ENCODE measurements around the gene RECK.
A peak's percentile ranks its signal among the peaks of the same experiment; 100 is the strongest.
"Not testable (repeated sequence)": the region's sequence is repeated elsewhere in the genome, so short reads cannot be mapped to it uniquely, and the experiment has no call there.

RECK gene, protein sequence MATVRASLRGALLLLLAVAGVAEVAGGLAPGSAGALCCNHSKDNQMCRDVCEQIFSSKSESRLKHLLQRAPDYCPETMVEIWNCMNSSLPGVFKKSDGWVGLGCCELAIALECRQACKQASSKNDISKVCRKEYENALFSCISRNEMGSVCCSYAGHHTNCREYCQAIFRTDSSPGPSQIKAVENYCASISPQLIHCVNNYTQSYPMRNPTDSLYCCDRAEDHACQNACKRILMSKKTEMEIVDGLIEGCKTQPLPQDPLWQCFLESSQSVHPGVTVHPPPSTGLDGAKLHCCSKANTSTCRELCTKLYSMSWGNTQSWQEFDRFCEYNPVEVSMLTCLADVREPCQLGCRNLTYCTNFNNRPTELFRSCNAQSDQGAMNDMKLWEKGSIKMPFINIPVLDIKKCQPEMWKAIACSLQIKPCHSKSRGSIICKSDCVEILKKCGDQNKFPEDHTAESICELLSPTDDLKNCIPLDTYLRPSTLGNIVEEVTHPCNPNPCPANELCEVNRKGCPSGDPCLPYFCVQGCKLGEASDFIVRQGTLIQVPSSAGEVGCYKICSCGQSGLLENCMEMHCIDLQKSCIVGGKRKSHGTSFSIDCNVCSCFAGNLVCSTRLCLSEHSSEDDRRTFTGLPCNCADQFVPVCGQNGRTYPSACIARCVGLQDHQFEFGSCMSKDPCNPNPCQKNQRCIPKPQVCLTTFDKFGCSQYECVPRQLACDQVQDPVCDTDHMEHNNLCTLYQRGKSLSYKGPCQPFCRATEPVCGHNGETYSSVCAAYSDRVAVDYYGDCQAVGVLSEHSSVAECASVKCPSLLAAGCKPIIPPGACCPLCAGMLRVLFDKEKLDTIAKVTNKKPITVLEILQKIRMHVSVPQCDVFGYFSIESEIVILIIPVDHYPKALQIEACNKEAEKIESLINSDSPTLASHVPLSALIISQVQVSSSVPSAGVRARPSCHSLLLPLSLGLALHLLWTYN

DNA sequence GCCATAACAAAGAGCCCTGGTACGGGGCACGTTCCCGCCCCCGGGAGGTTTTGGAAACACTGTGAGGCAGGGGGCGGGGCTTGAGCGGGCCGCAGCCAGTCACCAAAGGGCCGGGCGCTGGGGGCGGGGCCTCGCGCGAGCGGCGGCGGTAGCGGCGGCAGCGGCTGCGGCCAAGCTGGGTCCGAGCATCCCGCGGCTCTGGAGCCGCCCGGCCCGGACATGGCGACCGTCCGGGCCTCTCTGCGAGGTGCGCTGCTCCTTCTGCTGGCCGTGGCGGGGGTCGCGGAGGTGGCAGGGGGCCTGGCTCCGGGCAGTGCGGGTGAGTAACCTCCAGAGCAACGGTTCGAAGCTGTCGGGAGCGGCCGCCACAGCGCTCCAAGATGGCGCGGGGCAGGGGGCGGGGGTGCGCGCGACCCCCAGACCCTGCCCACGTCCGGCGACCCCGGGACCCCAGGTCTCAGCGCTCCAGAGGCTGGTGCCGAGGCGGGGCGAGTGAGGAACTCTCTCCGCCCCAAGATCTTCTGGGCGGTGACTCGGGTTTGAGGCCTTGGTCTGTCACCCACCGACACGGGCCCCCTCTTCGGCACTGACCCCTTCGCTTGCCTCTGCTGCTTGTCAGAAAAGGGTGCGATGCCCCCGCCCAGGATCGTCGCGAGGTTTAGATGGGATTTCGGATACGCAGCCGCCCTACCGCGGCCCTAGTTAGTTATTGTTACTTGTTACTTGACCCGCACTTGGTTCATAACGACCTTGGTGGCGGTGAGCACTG is at the start of gene RECK:
TSS of gene RECK (plus strand) at position 134 of the 769 bp plus-strand sequence. CDS start at position 220, 86 bp downstream.
- peak; percentile 82 to 92 for DNase-seq (ENCODE audit: low read depth in 2 of 2)

DNA sequence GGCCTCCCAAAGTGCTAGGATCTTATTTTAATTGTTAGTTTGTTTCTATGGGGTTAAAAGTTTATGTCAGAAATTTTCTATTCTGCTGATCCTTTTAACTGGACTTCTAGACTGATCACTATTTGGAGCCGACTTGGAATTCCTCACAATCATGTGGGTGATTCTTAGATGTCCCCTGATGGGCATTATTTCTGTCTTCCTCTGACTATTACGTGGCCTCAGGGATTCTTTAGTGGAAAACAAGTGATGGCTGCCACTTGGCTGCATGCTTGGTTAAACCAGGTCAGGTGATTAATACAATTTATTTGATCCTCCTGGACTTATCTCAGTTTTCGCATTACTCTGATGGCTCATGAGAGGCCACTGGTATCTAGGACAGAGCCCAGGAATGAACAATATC is 46.6 kb upstream of the RECK start:
- DNase-seq (ENCODE audit: low read depth in 2 of 2): no peak

DNA sequence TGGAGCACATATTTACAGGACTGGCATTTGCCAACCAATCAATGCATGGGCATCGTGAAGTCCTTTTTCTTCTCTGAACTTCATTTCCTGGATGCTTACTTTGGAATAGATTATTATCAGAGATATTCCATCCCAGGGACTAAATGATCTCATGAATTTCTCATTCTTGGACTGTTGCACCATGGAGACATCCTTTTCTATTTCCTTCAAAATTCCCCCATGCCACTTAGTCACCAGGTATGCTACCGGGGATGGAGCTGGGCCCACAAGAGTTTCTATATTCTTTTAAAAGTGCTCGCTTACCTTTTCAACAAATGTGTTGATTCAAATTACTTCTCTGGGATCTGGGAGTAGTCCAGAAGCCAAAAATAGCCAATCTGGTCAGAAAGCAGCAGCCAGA is 43.6 kb upstream of the RECK start:
- DNase-seq (ENCODE audit: low read depth in 2 of 2): not testable (repeated sequence)

DNA sequence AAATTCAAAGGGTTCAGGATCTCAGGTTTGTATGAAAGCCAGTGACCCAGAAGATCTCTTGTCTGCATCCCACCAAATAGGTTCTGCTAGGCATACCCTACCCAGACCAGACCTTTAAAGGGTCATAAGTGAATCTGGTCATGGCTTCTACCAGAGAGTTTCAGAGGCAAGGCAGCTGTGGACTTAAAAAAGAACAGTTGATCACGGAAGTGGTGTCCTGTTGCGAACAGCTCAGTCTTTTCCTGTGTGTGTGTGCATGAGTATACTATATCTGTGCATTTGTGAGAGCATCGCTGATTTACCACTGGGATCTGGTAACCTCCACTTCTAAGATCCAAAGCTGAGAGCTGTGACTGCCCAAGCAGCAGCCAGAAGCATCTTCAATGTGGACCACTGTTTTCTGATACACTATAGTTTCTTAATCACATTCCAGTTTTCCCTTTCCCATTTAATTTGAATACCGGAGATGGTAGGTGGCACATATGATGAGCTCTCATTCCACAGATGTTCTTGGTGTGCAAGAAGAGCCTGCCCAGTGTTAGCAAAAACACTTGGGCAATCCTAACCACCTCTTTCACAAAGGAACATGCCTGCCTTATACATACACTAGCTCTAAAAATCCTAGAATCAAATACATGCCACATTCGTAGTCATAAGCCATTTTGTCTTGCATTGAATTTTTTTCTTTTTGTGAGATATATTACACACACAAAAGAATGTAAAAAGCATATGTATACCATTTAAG is 42.6 kb upstream of the RECK start:
- DNase-seq (ENCODE audit: low read depth in 2 of 2): no peak

DNA sequence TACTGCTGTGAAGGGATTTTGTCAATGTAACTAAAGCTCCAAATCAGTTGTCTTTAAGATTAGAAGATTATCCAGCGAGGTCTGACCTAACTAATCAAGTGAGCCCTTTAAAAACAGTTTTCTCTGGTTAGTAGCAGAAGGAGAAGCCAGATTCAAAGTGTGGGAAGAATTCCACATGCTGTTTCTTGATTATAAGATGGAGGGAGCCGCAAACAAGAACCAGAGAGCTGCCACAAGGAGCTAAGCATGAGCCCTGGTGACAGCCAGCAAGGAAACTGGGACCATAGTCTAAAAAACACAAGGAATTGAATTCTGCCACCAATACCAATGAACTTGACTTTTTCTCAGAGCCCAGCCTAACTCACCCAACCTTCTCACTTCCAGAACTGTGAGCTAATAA is 41.8 kb upstream of the RECK start:
- no peak for DNase-seq (ENCODE audit: low read depth in 2 of 2)

DNA sequence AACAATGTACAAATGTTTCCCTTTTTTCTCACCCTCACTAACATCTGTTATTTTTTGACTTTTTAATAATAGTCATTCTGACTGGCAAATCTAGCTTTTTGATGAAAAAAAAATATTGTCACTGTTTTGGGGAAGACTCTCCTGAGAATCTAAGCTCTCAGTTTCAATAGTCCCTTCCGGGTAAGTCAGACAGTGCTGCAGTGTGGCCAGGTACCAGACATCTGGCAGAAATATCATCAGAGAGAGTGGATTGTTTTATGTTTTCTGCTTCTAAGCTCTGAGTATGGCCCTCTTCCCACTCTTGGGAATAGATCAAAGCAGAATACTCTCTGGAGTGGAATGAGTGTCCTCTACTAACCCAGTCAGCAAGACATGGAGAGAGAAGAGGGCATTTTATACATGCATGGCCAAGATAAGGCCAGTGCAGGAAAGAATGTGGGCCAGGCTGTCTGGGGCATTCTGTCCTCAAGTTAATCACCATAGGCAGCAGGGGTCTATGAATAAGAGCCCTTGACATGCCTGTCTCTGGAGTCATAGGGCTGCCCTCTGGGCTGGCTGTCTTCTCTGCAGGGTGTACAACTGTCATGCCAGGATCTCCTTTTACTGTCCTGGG is 40.2 kb upstream of the RECK start:
- DNase-seq (ENCODE audit: low read depth in 2 of 2): no peak

DNA sequence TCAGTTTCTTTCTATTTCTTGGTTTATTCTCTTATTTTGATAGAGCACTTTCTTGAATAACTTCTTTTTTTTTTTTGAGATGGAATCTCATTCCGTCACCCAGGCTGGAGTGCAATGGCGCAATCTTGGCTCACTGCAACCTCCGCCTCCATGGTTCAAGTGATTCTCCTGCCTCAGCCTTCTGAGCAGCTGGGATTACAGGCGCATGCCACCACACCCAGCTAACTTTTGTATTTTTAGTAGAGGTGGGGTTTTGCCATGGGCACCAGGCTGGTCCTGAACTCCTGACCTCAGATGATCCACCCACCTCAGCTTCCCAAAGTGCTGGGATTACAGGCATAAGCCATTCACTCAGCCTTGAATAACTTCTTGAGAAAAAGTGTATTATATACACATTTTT is 39.7 kb upstream of the RECK start:
- not testable (repeated sequence) for DNase-seq (ENCODE audit: low read depth in 2 of 2)

DNA sequence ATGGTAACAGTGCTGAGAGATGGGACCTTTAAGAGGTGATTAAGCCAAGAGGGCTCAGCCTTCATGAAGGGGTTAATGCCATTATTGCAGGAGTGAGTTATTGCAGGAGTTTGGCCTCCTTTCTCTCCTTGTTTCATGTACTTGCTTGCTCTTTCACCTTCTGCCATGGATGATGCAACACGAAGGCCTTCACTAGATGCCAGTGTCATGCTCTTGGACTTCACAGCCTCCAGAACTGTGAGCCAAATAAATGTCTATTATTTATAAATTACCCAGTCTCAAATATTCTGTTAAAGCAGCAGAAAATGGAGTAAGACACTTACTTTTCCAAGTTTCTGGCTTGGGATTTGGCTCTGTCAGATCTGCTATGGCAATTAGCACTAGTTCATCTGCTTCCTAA is 38.4 kb upstream of the RECK start:
- no peak for DNase-seq (ENCODE audit: low read depth in 2 of 2)

DNA sequence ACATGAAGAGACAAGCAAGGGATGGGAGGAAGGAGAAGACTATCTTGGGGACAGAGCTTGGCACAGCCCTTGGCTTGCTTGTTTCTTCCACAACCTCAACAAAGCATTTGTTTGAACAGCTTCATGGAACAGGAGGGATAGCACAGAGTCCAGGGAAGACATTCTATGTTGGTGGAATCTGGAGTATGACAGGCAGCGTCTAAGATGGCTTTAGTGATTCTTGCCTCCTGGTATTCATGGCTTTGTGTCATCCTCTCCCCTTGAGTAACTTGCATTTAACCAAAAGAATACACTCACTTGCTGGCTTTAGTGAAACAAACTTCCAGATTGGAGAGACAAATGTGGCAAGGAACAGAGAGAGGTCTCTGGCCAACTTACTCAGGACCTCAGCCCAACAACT is 30.8 kb upstream of the RECK start:
- no peak for DNase-seq (ENCODE audit: low read depth in 2 of 2)

DNA sequence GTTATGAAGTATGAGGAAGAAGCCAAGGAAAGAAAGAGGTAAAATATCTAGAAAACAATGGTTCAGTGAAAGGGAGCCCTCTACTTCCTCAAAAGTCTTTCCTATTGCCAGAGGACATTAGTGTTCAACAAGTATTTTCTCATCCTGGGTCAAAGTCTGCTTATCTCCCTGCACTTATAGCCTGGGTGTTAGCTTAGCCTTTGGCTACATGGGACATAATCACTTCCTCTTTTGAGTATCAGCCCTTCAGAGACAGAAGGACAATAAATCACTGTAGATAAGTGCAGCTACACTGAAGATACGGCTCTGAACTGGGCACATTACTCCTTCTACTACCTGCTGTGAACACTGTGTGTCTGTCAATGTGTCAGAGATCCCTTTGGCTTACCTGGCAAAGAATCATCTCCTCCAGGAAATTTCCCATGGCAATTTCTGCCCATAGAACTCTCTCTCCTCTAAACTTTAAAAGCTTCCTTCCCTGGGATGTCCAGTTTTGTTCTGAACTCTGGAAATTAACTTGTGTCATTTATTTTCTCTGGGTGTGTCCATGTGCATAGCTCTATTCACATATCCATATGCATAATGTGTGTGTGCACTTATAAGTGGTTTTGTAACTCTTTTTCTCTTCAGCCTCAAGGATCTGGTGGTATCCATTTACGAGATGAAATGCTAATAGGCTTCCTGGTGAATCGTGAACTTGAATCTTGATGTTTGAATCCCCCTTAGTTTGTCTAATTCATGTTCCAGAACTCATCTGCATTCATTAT is 30.0 kb upstream of the RECK start:
- DNase-seq (ENCODE audit: low read depth in 2 of 2): no peak

DNA sequence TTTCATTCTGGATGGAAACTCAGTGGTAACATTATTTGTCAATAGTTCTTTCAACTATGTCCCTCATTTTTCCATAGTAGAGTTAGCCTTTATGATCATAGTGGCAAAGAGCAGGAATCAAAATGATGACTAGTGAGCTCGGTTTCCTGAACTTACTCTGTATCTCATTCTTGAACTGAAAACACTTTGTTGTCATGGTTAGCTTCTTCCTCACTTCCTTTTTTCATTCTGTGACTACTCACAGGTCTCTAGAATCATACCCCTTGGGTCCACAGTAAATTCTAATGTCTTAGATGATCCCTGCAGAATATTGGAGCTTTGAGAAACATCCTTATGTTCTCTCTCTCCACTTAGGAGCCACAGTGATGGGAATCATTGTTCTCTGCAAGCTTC is 29.4 kb upstream of the RECK start:
- DNase-seq (ENCODE audit: low read depth in 2 of 2): no peak

DNA sequence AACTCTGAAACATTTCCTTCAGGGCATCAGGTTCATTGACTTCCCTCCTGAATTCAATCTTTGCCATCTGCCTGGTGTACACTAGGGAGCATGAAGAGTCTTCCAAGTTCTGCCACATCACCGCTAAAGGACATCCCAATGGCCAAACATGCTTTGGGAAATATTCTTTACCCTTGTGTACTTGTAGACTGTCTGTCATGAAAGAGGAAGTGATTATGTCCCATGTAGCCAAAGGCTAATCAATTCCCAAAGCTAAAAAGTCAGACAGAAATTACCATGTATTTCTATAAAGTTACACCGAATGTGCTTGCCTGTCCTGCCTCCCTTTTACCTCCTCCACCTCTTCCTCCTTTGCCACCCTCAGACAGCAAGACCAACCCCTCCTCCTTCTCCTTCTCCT is 28.9 kb upstream of the RECK start:
- no peak for DNase-seq (ENCODE audit: low read depth in 2 of 2)

DNA sequence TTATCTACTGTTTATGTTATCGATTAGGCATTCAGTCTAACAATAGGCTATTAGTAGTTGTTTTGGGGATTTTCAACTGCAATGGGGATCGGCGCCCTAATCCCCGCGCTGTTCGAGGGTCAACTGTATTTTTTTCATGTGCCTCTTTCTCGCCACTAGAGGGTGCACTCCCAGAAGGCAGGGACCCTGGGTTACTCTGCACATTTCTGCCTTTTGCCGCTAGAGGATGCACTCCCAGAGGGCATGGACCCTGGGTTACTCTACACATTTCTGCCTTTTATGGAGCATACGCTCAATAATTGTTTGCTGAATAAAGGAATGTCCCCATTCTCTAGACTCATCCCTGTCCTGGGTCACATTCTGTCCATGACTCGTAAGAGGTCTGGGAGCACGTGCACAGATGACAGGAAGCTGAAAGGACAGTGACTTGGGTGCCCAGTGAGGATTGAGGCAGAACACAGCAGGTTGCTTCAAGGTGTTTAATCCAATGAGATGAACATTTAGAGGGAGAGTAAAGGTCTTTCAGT is 27.9 kb upstream of the RECK start:
- DNase-seq (ENCODE audit: low read depth in 2 of 2): peak; percentile 50 to 59

DNA sequence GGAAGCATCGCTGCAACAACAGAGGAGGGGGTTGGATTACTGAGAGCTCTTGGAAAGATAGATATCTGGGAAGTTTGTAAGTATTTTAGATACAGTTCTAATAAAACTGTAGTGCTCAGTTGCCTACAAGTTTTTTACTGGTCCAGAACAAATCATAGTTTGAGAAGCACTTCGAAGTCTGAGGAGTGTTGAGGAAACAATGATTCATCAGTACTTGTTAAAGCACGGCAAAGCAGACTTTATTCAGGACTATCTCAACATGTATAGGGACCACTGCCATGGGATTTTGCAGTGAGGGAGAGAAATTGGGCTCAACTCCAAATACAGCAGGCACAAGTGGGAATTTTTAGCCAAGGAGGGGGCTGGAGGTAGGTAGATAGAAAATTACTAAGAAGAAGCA is 25.3 kb upstream of the RECK start:
- DNase-seq (ENCODE audit: low read depth in 2 of 2): no peak

DNA sequence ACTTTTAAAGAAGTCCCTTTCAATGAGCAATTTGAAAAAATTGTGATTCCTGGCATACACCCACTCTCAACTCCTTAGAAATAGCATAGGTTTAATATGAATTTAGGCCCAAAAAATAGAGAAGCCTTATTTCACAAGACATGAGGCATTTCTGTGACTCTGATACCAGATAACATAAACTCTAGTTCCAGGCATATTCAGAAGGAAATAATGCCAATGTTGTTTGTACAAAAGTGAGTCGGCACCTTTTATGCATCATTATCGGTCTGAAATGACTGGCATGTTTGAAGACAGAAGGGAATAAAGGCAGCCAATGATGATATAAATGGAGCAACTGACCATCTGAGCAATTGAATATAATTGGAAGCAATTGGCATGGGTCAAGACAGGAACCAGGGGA is 19.4 kb upstream of the RECK start:
- DNase-seq (ENCODE audit: low read depth in 2 of 2): no peak

DNA sequence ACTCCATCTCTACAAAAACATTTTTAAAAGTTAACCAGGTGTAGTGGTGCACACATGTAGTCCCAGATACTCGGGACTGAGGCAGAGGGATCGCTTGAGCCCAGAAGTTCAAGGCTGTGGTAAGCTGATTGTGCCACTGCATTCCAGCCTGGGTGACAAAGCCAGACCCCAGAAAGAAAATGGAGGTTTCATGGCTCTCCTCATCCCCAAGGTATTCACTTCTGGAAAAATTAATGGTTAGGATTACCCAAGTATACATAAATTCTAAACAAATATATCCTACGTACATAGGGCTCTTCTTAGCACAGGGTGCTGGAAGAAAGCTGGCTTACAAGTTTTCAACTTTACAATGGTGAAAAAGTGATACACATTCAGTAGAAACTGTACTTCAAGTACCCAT is 18.6 kb upstream of the RECK start:
- no peak for DNase-seq (ENCODE audit: low read depth in 2 of 2)

DNA sequence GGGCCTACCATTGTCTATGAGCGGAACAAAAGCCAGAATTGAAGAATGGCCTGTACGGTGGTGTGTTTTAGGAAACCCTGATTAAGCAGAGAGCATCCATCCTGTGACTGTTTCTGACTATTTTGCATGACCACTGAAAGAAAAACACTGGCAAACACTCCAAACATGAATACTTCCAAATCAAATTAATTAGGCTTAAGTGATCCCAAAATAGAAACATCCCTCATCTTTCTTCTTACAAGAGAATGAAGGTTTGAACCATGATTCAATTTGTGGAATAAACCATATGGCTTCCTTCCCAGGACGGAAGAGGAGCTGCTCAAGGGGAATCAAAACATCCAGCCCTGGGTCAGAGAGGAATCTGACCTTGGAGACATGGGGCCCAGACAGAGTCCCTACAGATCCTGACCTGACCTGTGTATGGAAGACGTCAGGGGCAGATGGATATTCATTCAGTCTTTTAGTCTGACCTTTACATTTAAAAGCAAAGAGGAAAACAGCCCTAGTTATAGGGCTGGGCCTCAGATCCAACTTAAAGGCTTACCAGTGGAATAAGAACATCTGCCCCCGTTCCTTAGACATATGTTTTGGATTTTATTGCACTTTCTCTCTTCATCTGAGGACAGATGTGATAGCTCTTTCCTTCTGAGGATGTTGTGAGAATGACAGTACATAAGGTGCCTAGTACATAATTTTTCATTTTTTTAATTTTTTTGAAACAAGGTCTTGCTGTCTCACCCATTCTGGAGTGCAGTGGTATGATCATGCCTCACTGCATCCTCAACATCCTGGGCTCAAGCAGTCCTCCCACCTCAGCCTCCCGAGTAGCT is 17.6 kb upstream of the RECK start:
- no peak for DNase-seq (ENCODE audit: low read depth in 2 of 2)

DNA sequence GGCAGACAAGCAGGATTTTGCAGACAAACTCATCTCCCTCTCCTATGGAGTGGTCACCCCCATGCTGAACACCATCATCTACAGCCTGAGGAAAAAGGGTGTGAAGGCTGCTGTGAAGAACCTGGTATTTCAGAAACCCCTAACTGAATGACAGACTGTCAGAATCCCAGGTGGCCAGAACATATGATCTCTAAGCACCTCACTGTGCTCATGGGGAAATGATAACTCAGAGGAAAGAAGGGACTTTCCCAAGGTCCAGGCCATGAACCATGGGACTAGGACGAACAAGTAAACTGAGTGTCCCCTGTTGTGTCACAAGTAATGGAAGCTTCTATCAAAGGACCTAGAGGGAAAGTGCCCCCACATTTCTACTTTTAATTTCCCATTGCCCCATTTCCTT is 14.7 kb upstream of the RECK start:
- no peak for DNase-seq (ENCODE audit: low read depth in 2 of 2)

All from stimulated activated CD4-positive, alpha-beta T cell treated with anti-CD3 and anti-CD28 coated beads, Interleukin-15, amount 100 ng/mL, for 48 hours (primary cell).